Kidney capillary endothelial cell (primary cell): ENCODE data around the gene RNF41.
"Not testable (repeated sequence)": the region's sequence is repeated elsewhere in the genome, so short reads cannot be mapped to it uniquely, and the experiment has no call there.

Experiments
- DNase-seq: peaks from one replicate; pipeline ENCODE4 v3.0.0-alpha.2; 2018; ENCODE audit warnings: low spot score

The RNF41 gene

GRCh38 chr12:56221757-56222530 lies at the start of gene RNF41:
TSS of gene RNF41 (minus strand) at chr12:56221922. CDS start at chr12:56214047, 7,875 bp downstream.
- DNase-seq: peak; percentile 96

- no peak for DNase-seq
Measured at GRCh38 chr12:56271031-56271430, 49.3 kb upstream of the RNF41 start.

- no peak for DNase-seq
Measured at GRCh38 chr12:56267443-56268071, 45.8 kb upstream of the RNF41 start.

GRCh38 chr12:56266693-56267442 lies 45.1 kb upstream of the RNF41 start, which contains the start of gene COQ10A:
TSS of gene COQ10A (plus strand) at chr12:56266942. CDS start at chr12:56267119, 177 bp downstream.
- peak; percentile 71 for DNase-seq

- DNase-seq: not testable (repeated sequence)
Measured at GRCh38 chr12:56266068-56266692, 44.5 kb upstream of the RNF41 start.

- not testable (repeated sequence) for DNase-seq
Measured at GRCh38 chr12:56262955-56263354, 41.2 kb upstream of the RNF41 start.

GRCh38 chr12:56261503-56262232 lies 39.9 kb upstream of the RNF41 start:
- DNase-seq: no peak

- DNase-seq: no peak
Measured at GRCh38 chr12:56260921-56261320, 39.2 kb upstream of the RNF41 start.

GRCh38 chr12:56260380-56260779 lies 38.7 kb upstream of the RNF41 start:
- no peak for DNase-seq

GRCh38 chr12:56258820-56259183 lies 37.1 kb upstream of the RNF41 start:
- DNase-seq: no peak

- DNase-seq: peak; percentile 69
Measured at GRCh38 chr12:56258068-56258819, 36.5 kb upstream of the RNF41 start, which contains the start of gene ANKRD52. TSS of gene ANKRD52 (minus strand) at chr12:56258384. CDS start at chr12:56258269, 115 bp downstream.

GRCh38 chr12:56257491-56258067 lies 35.9 kb upstream of the RNF41 start:
- DNase-seq: no peak

- no peak for DNase-seq
Measured at GRCh38 chr12:56257071-56257470, 35.3 kb upstream of the RNF41 start.

GRCh38 chr12:56256326-56256960 lies 34.7 kb upstream of the RNF41 start:
- no peak for DNase-seq

GRCh38 chr12:56255671-56256070 lies 33.9 kb upstream of the RNF41 start:
- DNase-seq: no peak

- no peak for DNase-seq
Measured at GRCh38 chr12:56253091-56253490, 31.4 kb upstream of the RNF41 start.

GRCh38 chr12:56252649-56253048 lies 30.9 kb upstream of the RNF41 start:
- no peak for DNase-seq

GRCh38 chr12:56248711-56249110 lies 27.0 kb upstream of the RNF41 start:
- DNase-seq: no peak

GRCh38 chr12:56247923-56248322 lies 26.2 kb upstream of the RNF41 start:
- no peak for DNase-seq

GRCh38 chr12:56244494-56244893 lies 22.8 kb upstream of the RNF41 start:
- DNase-seq: no peak
